ENCODE data around the gene FOXI2. TPM values are rescaled to one million over a fixed set of nuclear protein-coding genes. Genes with fewer than 3 reads are reported as not detected.

FOXI2 gene
- total and polyA plus RNA-seq, 7 donors, result 0.03 TPM; not detected in 6

- DNase-seq (no peak), ATAC-seq (no peak)
- no peaks in the 10 kb centered on the region for H3K36me3 ChIP-seq (ENCODE audit: insufficient read depth in 1 of 2, low read depth in 1 of 2)
- TF ChIP-seq CTCF (IDR thresholded peaks at IDR 0.05), result no peak
- no peaks in the 10 kb centered on the region for H3K4me1 ChIP-seq
- intact Hi-C loops (cut with DNase I), result no loop called here
- H3K9me3 ChIP-seq, result no peaks in the 10 kb centered on the region
- WGBS, 3 donors, result 41 to 53% (median 41%) methylated on average over 7 of the region's 7 CpGs
- H3K4me3 ChIP-seq, result no peak overlapping the region
- H3K27me3 ChIP-seq (ENCODE audit: insufficient read depth in 3 of 3, low read length in 2 of 3), result no peaks in the 10 kb centered on the region
- H3K27ac ChIP-seq, result no peak overlapping the region
Measured at GRCh38 chr10:127790066-127790624, 53.2 kb downstream of the FOXI2 start.

Other genes with a start within 250 kb of the FOXI2 start
- gene NPS, start 187.9 kb upstream of the FOXI2 start, total RNA-seq, result not detected
- not detected for gene NPS, start 187.9 kb upstream of the FOXI2 start, polyA plus RNA-seq
- not detected for gene CLRN3, start 155.8 kb downstream of the FOXI2 start, total RNA-seq
- under 1 TPM in 1 of 3 donors, not detected in 2; 0.03 TPM for gene CLRN3, start 155.8 kb downstream of the FOXI2 start, polyA plus RNA-seq
- gene PTPRE, start 169.9 kb downstream of the FOXI2 start, total RNA-seq, result 1 to 10 TPM; 2.7 to 4.5 (median 3.8) TPM
- gene PTPRE, start 169.9 kb downstream of the FOXI2 start, polyA plus RNA-seq, result 1 to 10 TPM in 1 of 3 donors, under 1 TPM in 2; 0.48 to 1.5 (median 0.93) TPM

Data from psoas muscle (tissue), 8 donors.